Prostate gland (tissue), 2 donors: ENCODE measurements around the gene RSBN1.

Experiments
- POLR2A ChIP-seq: fragments of 450-650 bp; IDR thresholded peaks from one replicate; pipeline ENCODE4 v1.6.1; 2016; ENCODE audit warnings: antibody characterized with exemption, mild to moderate bottlenecking
- POLR2AphosphoS5 ChIP-seq: sonication (generic); formaldehyde crosslinking; IDR thresholded peaks from one replicate; pipeline ENCODE4 v1.6.1; 2017; ENCODE audit warnings: antibody characterized with exemption
- TF ChIP-seq, protein P1 (sequence below), 4 experiments: fragments of 200-600 bp in 2 of 4; fragments of 450-650 bp in 2 of 4; sonication (generic) in 2 of 4; IDR thresholded peaks; 1 replicate in 3 of 4; 2 replicates in 1 of 4; pipeline ENCODE4 v1.5.1; 2016 to 2019; ENCODE audit warnings: antibody characterized with exemption in 4 of 4, mild to moderate bottlenecking in 2 of 4, moderate library complexity in 2 of 4

DNA sequence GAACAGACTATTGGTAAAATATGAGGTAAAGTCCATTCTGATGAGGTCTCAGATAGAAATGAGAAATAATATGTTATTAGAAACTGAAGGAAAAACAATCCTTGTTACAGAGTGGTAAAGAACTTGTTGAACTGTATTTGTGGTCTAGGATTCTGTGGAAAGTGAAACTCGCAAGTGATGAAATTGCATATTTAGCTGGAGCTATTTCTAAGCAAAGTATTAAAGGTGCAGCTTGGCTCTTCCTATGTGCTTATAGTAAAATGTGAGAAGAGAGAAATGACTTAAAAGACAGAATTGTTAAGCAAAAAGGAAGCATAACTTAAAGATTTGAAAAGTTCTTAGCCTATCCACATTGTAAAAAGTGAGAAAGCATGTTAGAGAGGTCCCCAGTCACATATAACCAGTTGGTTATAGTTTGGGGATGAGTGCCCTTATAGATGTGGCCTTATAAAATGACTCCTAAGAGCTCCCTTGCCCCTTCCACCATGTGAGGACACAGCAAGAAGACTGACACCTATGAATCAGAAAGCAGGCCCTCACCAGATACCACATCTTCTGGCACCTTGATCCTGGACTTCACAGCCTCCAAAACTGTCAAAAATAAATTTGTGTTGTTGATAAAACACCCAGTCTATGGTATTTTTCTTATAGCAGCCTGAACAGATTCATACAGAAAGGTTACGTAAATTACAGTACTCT lies 77.8 kb downstream of the RSBN1 start:
- TF ChIP-seq, protein P1, sequence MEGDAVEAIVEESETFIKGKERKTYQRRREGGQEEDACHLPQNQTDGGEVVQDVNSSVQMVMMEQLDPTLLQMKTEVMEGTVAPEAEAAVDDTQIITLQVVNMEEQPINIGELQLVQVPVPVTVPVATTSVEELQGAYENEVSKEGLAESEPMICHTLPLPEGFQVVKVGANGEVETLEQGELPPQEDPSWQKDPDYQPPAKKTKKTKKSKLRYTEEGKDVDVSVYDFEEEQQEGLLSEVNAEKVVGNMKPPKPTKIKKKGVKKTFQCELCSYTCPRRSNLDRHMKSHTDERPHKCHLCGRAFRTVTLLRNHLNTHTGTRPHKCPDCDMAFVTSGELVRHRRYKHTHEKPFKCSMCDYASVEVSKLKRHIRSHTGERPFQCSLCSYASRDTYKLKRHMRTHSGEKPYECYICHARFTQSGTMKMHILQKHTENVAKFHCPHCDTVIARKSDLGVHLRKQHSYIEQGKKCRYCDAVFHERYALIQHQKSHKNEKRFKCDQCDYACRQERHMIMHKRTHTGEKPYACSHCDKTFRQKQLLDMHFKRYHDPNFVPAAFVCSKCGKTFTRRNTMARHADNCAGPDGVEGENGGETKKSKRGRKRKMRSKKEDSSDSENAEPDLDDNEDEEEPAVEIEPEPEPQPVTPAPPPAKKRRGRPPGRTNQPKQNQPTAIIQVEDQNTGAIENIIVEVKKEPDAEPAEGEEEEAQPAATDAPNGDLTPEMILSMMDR (IDR thresholded peaks at IDR 0.05) = no peak
- TF ChIP-seq POLR2A (no peak), POLR2AphosphoS5 (no peak)
